Measurements from ENCODE around the gene SDHAF4. TPM values are rescaled to one million over a fixed set of nuclear protein-coding genes. Genes with fewer than 3 reads are reported as not detected.

The SDHAF4 gene
- total and polyA plus RNA-seq, 7 donors: 3.9 to 11.4 (median 8.3) TPM

Other genes starting within 250 kb of the SDHAF4 start
- 1 to 10 TPM; 4.3 to 9.1 (median 6.8) TPM for gene FAM135A, start 153.4 kb upstream of the SDHAF4 start, total RNA-seq
- gene FAM135A, start 153.4 kb upstream of the SDHAF4 start, polyA plus RNA-seq: 1 to 10 TPM; 2.3 to 4.3 (median 3.2) TPM
- gene SMAP1, start 101.0 kb downstream of the SDHAF4 start, total RNA-seq: 10 to 100 TPM; 24.0 to 40.2 (median 29.8) TPM
- gene SMAP1, start 101.0 kb downstream of the SDHAF4 start, polyA plus RNA-seq: 10 to 100 TPM; 19.0 to 22.0 (median 20.8) TPM